Right lobe of liver (tissue), 4 donors: ENCODE data around the gene STX11.

Experiments
- CTCF ChIP-seq, 4 donors: fragments of 200-600 bp in 3 of 4; fragments of 450-650 bp in 1 of 4; IDR thresholded peaks; one replicate each; pipeline versions ENCODE4 v1.5.1 to v1.8.0; 2016 to 2022; ENCODE audit warnings: antibody characterized with exemption in 4 of 4, mild to moderate bottlenecking in 2 of 4
- POLR2A ChIP-seq: fragments of 450-650 bp; IDR thresholded peaks from one replicate; pipeline ENCODE4 v1.6.1; 2017; ENCODE audit warnings: antibody characterized with exemption, mild to moderate bottlenecking
- donor health status: DM: no; HTN: no; CAD: no.
- donor health status: DM: no; HTN: no; CAD: no.
- donor health status: DM: no; HTN: yes; CAD: no.

- TF ChIP-seq CTCF (IDR thresholded peaks at IDR 0.05) = no peak
- TF ChIP-seq POLR2A = no peak
Observed at GRCh38 chr6:144178323-144178722, 28.0 kb downstream of the STX11 start.
